Mesenchymal stem cell (in vitro differentiated cells and primary cell): ENCODE results near the gene AMELY.
"Not testable (repeated sequence)": the region's sequence is repeated elsewhere in the genome, so short reads cannot be mapped to it uniquely, and the experiment has no call there.

Source experiments
- DNase-seq: peaks from one replicate; pipeline ENCODE4 v3.0.0-alpha.2; 2013
- H2AFZ ChIP-seq: one replicate; pipeline ENCODE4 v1.6.1; 2013; ENCODE audit warnings: low read depth, mild to moderate bottlenecking, control low read depth, inconsistent platforms, low read length, moderate library complexity
- H2AK5ac ChIP-seq: 2 replicates; pipeline ENCODE4 v1.6.1; 2013; ENCODE audit warnings: low read length, moderate library complexity, mild to moderate bottlenecking, inconsistent platforms; ENCODE audit not compliant: severe bottlenecking
- H2BK120ac ChIP-seq: one replicate; pipeline ENCODE4 v1.6.1; 2013; ENCODE audit warnings: low read depth, mild to moderate bottlenecking, inconsistent platforms, low read length, moderate library complexity
- H2BK12ac ChIP-seq, 2 experiments: one replicate each; pipeline ENCODE4 v1.6.1; 2013; ENCODE audit warnings: inconsistent platforms in 2 of 2, low read length in 2 of 2, mild to moderate bottlenecking in 2 of 2, moderate library complexity in 2 of 2, control low read depth in 1 of 2
- H2BK15ac ChIP-seq: one replicate; pipeline ENCODE4 v1.6.1; 2013; ENCODE audit warnings: mild to moderate bottlenecking, low read depth, inconsistent platforms; ENCODE audit not compliant: poor library complexity, severe bottlenecking
- H2BK5ac ChIP-seq: 2 replicates; pipeline ENCODE4 v1.6.1; 2013; ENCODE audit warnings: low read depth, mild to moderate bottlenecking, low read length, control low read depth, inconsistent platforms; ENCODE audit not compliant: poor library complexity, severe bottlenecking
- H3K14ac ChIP-seq, 2 experiments: one replicate each; pipeline ENCODE4 v1.6.1; 2013; ENCODE audit warnings: inconsistent platforms in 2 of 2, low read length in 2 of 2, control low read depth in 1 of 2, mild to moderate bottlenecking in 1 of 2, moderate library complexity in 1 of 2
- H3K18ac ChIP-seq, 2 experiments: one replicate each; pipeline ENCODE4 v1.6.1; 2013; ENCODE audit warnings: inconsistent platforms in 2 of 2, low read length in 2 of 2, control low read depth in 1 of 2, low read depth in 1 of 2, mild to moderate bottlenecking in 1 of 2
- H3K23ac ChIP-seq, 2 experiments: one replicate each; pipeline ENCODE4 v1.6.1; 2013; ENCODE audit warnings: inconsistent platforms in 2 of 2, low read length in 2 of 2, mild to moderate bottlenecking in 2 of 2, moderate library complexity in 2 of 2, control low read depth in 1 of 2
- H3K27ac ChIP-seq: 2 replicates; pipeline ENCODE4 v1.5.1; 2013; ENCODE audit warnings: mild to moderate bottlenecking, moderate library complexity, low read length, control low read depth, inconsistent platforms; ENCODE audit not compliant: poor library complexity, severe bottlenecking
- H3K27me3 ChIP-seq, 2 experiments: 2 replicates each; pipeline versions ENCODE4 v1.6.1 to v1.7.0; 2013; ENCODE audit warnings: low read length in 2 of 2, mild to moderate bottlenecking in 2 of 2, moderate library complexity in 2 of 2, control low read depth in 1 of 2, inconsistent platforms in 1 of 2; ENCODE audit not compliant: control insufficient read depth in 1 of 2, insufficient read depth in 1 of 2
- H3K36me3 ChIP-seq, 2 experiments: 2 replicates each; pipeline versions ENCODE4 v1.6.1 to v1.7.0; 2013; ENCODE audit warnings: low read length in 2 of 2, control low read depth in 1 of 2, inconsistent platforms in 1 of 2, low read depth in 1 of 2, mild to moderate bottlenecking in 1 of 2; ENCODE audit not compliant: insufficient read depth in 2 of 2, control insufficient read depth in 1 of 2
- H3K4ac ChIP-seq, 2 experiments: one replicate each; pipeline ENCODE4 v1.6.1; 2013; ENCODE audit warnings: inconsistent platforms in 2 of 2, low read length in 2 of 2, mild to moderate bottlenecking in 2 of 2, moderate library complexity in 2 of 2, control low read depth in 1 of 2, low read depth in 1 of 2
- H3K4me1 ChIP-seq: 2 replicates; pipeline ENCODE4 v1.6.1; 2013; ENCODE audit warnings: low read depth, low read length, control low read depth; ENCODE audit not compliant: control insufficient read depth, insufficient read depth
- H3K4me2 ChIP-seq: 2 replicates; pipeline ENCODE4 v1.6.1; 2013; ENCODE audit warnings: low read length, mild to moderate bottlenecking, inconsistent platforms; ENCODE audit not compliant: poor library complexity, severe bottlenecking
- H3K4me3 ChIP-seq, 2 experiments: 2 replicates each; pipeline versions ENCODE4 v1.5.1 to v1.7.0; 2013; ENCODE audit warnings: low read length in 2 of 2, mild to moderate bottlenecking in 2 of 2, control low read depth in 1 of 2, low read depth in 1 of 2; ENCODE audit not compliant: insufficient read depth in 1 of 2
- H3K79me1 ChIP-seq: replicated peaks from 2 replicates; pipeline ENCODE4 v1.6.1; 2013; ENCODE audit warnings: mild to moderate bottlenecking, control low read depth, low read length, inconsistent platforms; ENCODE audit not compliant: poor library complexity, severe bottlenecking
- H3K9ac ChIP-seq: 2 replicates; pipeline ENCODE4 v1.7.0; 2013; ENCODE audit warnings: mild to moderate bottlenecking, low read length, moderate library complexity
- H3K9me3 ChIP-seq: 2 replicates; pipeline ENCODE4 v1.7.0; 2013; ENCODE audit warnings: mild to moderate bottlenecking, low read length; ENCODE audit not compliant: control insufficient read depth
- H4K8ac ChIP-seq: one replicate; pipeline ENCODE4 v1.6.1; 2013; ENCODE audit warnings: inconsistent platforms, mild to moderate bottlenecking, low read length, moderate library complexity
- H4K91ac ChIP-seq: one replicate; pipeline ENCODE4 v1.6.1; 2013; ENCODE audit warnings: mild to moderate bottlenecking, low read length, inconsistent platforms
- WGBS: methylation state at CpG from one replicate; pipeline ENCODE4 v1.1.7; 2013; ENCODE audit warnings: mixed read lengths; 5-methylcytosine and 5-hydroxymethylcytosine counted together

The AMELY gene

GRCh38 chrY:6909118-6909521, 2.4 kb downstream of the AMELY start:
- Histone ChIP-seq H3K9ac (no peak overlapping the region), H3K4me3 (no peak overlapping the region), H4K8ac (no peak overlapping the region), H3K4me2 (no peak overlapping the region), H2BK12ac (no peak overlapping the region), H2AK5ac (no peak overlapping the region), H4K91ac (no peak overlapping the region), H3K4me1 (peaks cover 2% of the 10 kb centered on the region), H3K27me3 (peaks cover 0 to 20% of the 10 kb centered on the region in 2 experiments), H3K14ac (no peak overlapping the region), H2BK120ac (no peak overlapping the region), H3K18ac (no peak overlapping the region), H2BK5ac (no peak overlapping the region), H3K27ac (no peak overlapping the region), H3K23ac (no peak overlapping the region), H3K36me3 (no peaks in the 10 kb centered on the region), H2BK15ac (no peak overlapping the region), H2AFZ (no peak overlapping the region), H3K4ac (no peak overlapping the region), H3K79me1 (no peaks in the 10 kb centered on the region), H3K9me3 (no peaks in the 10 kb centered on the region)
- 0% methylated on average over 5 of the region's 14 CpGs for WGBS
- no peak for DNase-seq

DNA sequence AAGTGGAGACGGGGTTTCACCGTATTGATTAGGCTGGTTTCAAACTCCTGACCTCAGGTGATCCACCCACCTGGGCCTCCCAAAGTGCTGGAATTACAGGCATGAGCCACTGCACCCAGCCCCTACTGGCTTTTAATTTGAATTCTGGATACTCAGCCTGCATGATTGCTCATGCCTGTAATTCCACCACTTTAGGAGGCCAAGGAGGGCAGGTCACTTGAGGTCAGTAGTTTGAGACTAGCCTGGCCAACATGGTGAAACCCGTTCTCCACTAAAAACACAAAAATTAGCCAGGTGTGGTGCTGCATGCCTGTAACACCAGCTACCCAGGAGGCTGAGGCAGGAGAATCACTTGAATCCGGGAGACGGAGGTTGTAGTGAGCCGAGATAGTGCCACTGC, 3.5 kb downstream of the AMELY start:
- not testable (repeated sequence) for H2AFZ ChIP-seq, H2BK120ac ChIP-seq, H2BK5ac ChIP-seq, H3K14ac ChIP-seq, H4K91ac ChIP-seq, DNase-seq, H2BK15ac ChIP-seq, H3K18ac ChIP-seq, H3K4me3 ChIP-seq, H3K4me2 ChIP-seq, H3K4me1 ChIP-seq, H3K9me3 ChIP-seq, H3K27ac ChIP-seq, H2AK5ac ChIP-seq, H3K79me1 ChIP-seq, H2BK12ac ChIP-seq, H3K4ac ChIP-seq, H4K8ac ChIP-seq, H3K9ac ChIP-seq, H3K36me3 ChIP-seq, H3K23ac ChIP-seq
- H3K27me3 ChIP-seq: peaks cover 0 to 20% of the 10 kb centered on the region in 2 experiments
- 68% methylated on average over 2 of the region's 6 CpGs for WGBS

- Histone ChIP-seq H3K4me1 (peaks cover 2% of the 10 kb centered on the region), H3K14ac (no peak overlapping the region), H4K8ac (no peak overlapping the region), H3K27ac (no peak overlapping the region), H3K9me3 (no peaks in the 10 kb centered on the region), H3K23ac (no peak overlapping the region), H3K4me3 (no peak overlapping the region), H3K79me1 (no peaks in the 10 kb centered on the region), H3K36me3 (no peaks in the 10 kb centered on the region), H3K18ac (no peak overlapping the region), H3K27me3 (peaks cover 0 to 20% of the 10 kb centered on the region in 2 experiments), H2BK5ac (no peak overlapping the region), H2BK120ac (no peak overlapping the region), H2BK12ac (no peak overlapping the region), H3K9ac (no peak overlapping the region), H2AK5ac (no peak overlapping the region), H2BK15ac (no peak overlapping the region), H3K4me2 (no peak overlapping the region), H4K91ac (no peak overlapping the region), H2AFZ (no peak overlapping the region), H3K4ac (no peak overlapping the region)
- DNase-seq: no peak
- WGBS: no CpG with 5 or more reads among the region's 1 CpG
These were observed 4.0 kb downstream of the AMELY start for GRCh38 chrY:6907591-6907990.

DNA sequence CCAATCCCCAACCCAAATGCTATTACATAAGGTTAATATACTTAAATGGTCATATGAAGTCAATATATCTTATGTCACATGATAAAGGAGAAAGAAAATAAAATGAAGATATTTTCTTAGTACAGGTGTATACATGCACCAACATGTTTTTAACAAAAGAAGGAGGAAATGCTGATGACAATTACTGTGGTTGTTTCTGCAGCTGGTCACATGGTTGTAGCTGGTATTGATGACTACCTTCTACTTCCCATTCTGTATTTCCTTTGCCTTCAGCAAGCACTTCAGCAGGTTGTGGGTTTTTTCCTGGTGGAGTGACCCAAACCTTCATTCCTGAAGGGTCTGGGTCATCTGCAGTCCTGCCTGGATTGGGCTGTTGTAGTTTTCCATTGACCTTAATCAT, 9.4 kb downstream of the AMELY start:
- not testable (repeated sequence) for H3K4me2 ChIP-seq, H3K9me3 ChIP-seq, H2BK15ac ChIP-seq, H3K18ac ChIP-seq, H2AK5ac ChIP-seq, H4K8ac ChIP-seq, H3K14ac ChIP-seq, H3K9ac ChIP-seq, H3K36me3 ChIP-seq, H2AFZ ChIP-seq, H3K79me1 ChIP-seq, H3K27ac ChIP-seq, H3K4ac ChIP-seq, H3K27me3 ChIP-seq, H3K4me1 ChIP-seq, H2BK12ac ChIP-seq, DNase-seq, H2BK120ac ChIP-seq, H3K23ac ChIP-seq, H2BK5ac ChIP-seq, H3K4me3 ChIP-seq, H4K91ac ChIP-seq
